Activated T-helper 17 cell treated with anti-CD3 and anti-CD28 coated beads, Interleukin-2, amount 50 U/mL, for 72 hours (primary cell): Measurements from ENCODE around the gene FAM107B. TPM values are rescaled to one million over a fixed set of nuclear protein-coding genes. Genes with fewer than 3 reads are reported as not detected.
"Not testable (repeated sequence)": the region's sequence is repeated elsewhere in the genome, so short reads cannot be mapped to it uniquely, and the experiment has no call there.

Experiments used
- ATAC-seq: fragments of 150-1000 bp; cut with Tn5 transposase; replicated peaks from 2 replicates; pipeline ENCODE4 v1.10.0; 2021; ENCODE audit warnings: mild to moderate bottlenecking, moderate library complexity
- H3K27ac Mint-ChIP-seq: one replicate; pipeline ENCODE4 v1.8.0; 2022; ENCODE audit warnings: mixed read lengths
- H3K27me3 Mint-ChIP-seq: one replicate; pipeline ENCODE4 v1.8.0; 2022; ENCODE audit warnings: mixed read lengths
- H3K36me3 Mint-ChIP-seq: one replicate; pipeline ENCODE4 v1.8.0; 2022; ENCODE audit warnings: low read depth, mild to moderate bottlenecking, mixed read lengths
- H3K4me1 Mint-ChIP-seq: one replicate; pipeline ENCODE4 v1.8.0; 2022; ENCODE audit warnings: mixed read lengths
- H3K4me3 Mint-ChIP-seq: one replicate; pipeline ENCODE4 v1.8.0; 2022; ENCODE audit warnings: mild to moderate bottlenecking, mixed read lengths
- H3K9me3 Mint-ChIP-seq: one replicate; pipeline ENCODE4 v1.8.0; 2022; ENCODE audit warnings: mixed read lengths
- total RNA-seq, 2 donors: library from RNA; stranded (reverse); gene quantifications; one replicate each; pipeline ENCODE4 v1.2.3, GENCODE V29; 2022

Gene FAM107B
- total RNA-seq, 2 donors from 2014 or later: 143 to 188 TPM

- Mint-ChIP-seq H3K27me3 (no peaks in the 10 kb centered on the region), H3K4me1 (peaks cover 59% of the 10 kb centered on the region), H3K9me3 (no peaks in the 10 kb centered on the region), H3K4me3 (peak overlapping the region; percentile 19), H3K27ac (peak overlapping the region; percentile 31), H3K36me3 (peaks cover 96% of the 10 kb centered on the region)
- ATAC-seq: no peak
Measured at GRCh38 chr10:14598809-14599764, 175.6 kb downstream of the FAM107B start.

- Mint-ChIP-seq H3K27ac (peak overlapping the region; percentile 74), H3K9me3 (no peaks in the 10 kb centered on the region), H3K27me3 (no peaks in the 10 kb centered on the region), H3K4me3 (no peak overlapping the region), H3K36me3 (peaks cover 100% of the 10 kb centered on the region), H3K4me1 (peaks cover 47% of the 10 kb centered on the region)
- no peak for ATAC-seq
Measured at GRCh38 chr10:14595526-14596182, 179.0 kb downstream of the FAM107B start.

- Mint-ChIP-seq H3K27me3 (no peaks in the 10 kb centered on the region), H3K27ac (peak overlapping the region; percentile 74), H3K4me1 (peaks cover 48% of the 10 kb centered on the region), H3K4me3 (no peak overlapping the region), H3K36me3 (peaks cover 100% of the 10 kb centered on the region), H3K9me3 (no peaks in the 10 kb centered on the region)
- no peak for ATAC-seq
Measured at GRCh38 chr10:14594878-14595525, 179.7 kb downstream of the FAM107B start.

DNA sequence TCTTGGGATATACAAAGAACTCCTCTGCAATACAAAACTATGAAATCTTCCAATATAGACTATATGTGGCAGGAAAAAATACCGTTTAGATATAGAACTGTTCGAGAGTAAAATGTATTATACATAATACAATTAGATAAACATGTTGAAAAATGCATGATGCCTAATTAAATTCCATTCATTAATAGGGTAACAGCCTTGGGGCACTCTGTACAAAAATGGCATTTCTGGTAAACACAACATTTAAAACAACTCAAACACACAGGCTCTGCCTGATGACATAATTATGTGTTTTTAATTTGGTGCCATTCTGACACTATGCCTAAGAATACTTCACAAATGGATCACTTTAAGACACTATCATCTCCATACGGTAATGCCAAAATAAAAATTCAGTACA is 180.9 kb downstream of the FAM107B start:
- Mint-ChIP-seq H3K36me3 (peaks cover 100% of the 10 kb centered on the region), H3K27ac (no peak overlapping the region), H3K4me1 (peaks cover 44% of the 10 kb centered on the region), H3K4me3 (no peak overlapping the region), H3K27me3 (no peaks in the 10 kb centered on the region), H3K9me3 (no peaks in the 10 kb centered on the region)
- no peak for ATAC-seq

GRCh38 chr10:14592566-14592965 is 182.1 kb downstream of the FAM107B start:
- ATAC-seq: no peak
- Mint-ChIP-seq H3K36me3 (peaks cover 100% of the 10 kb centered on the region), H3K4me1 (peaks cover 46% of the 10 kb centered on the region), H3K27ac (no peak overlapping the region), H3K4me3 (peak overlapping the region; percentile 10), H3K27me3 (no peaks in the 10 kb centered on the region), H3K9me3 (no peaks in the 10 kb centered on the region)

GRCh38 chr10:14592026-14592425 is 182.7 kb downstream of the FAM107B start:
- Mint-ChIP-seq H3K4me1 (peaks cover 46% of the 10 kb centered on the region), H3K9me3 (no peaks in the 10 kb centered on the region), H3K36me3 (peaks cover 100% of the 10 kb centered on the region), H3K27ac (no peak overlapping the region), H3K4me3 (peak overlapping the region; percentile 10), H3K27me3 (no peaks in the 10 kb centered on the region)
- no peak for ATAC-seq

DNA sequence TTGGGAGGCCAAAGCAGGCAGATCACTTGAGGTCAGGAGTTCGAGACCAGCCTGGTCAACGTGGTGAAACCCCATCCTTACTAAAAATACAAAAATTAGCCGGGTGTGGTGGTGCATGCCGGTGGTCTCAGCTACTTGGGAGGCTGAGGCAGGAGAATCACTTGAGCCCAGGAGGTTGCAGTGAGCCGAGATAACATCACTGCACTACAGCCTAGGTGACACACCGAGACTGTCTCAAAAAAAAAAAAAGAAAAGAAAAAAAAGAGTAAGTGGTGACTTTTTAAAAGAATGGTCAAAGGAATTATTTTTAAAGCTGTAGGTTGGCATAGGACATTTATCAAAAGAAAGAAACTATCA is 185.8 kb downstream of the FAM107B start:
- H3K36me3 Mint-ChIP-seq: peaks cover 97% of the 10 kb centered on the region
- H3K9me3 Mint-ChIP-seq, ATAC-seq, H3K27me3 Mint-ChIP-seq: not testable (repeated sequence)
- peak overlapping the region; percentile 84 for H3K4me3 Mint-ChIP-seq
- H3K27ac Mint-ChIP-seq: peak overlapping the region; percentile 95
- H3K4me1 Mint-ChIP-seq: peaks cover 54% of the 10 kb centered on the region

- no peaks in the 10 kb centered on the region for H3K27me3 Mint-ChIP-seq
- peak overlapping the region; percentile 95 for H3K27ac Mint-ChIP-seq
- H3K36me3 Mint-ChIP-seq: peaks cover 97% of the 10 kb centered on the region
- H3K4me1 Mint-ChIP-seq: peaks cover 60% of the 10 kb centered on the region
- peak overlapping the region; percentile 84 for H3K4me3 Mint-ChIP-seq
- ATAC-seq: peak; percentile 76
- H3K9me3 Mint-ChIP-seq: no peaks in the 10 kb centered on the region
Measured at GRCh38 chr10:14588084-14588937, 186.4 kb downstream of the FAM107B start.

GRCh38 chr10:14587540-14588083 is 187.1 kb downstream of the FAM107B start:
- no peaks in the 10 kb centered on the region for H3K27me3 Mint-ChIP-seq
- peaks cover 64% of the 10 kb centered on the region for H3K4me1 Mint-ChIP-seq
- H3K4me3 Mint-ChIP-seq: peak overlapping the region; percentile 84
- H3K9me3 Mint-ChIP-seq: no peaks in the 10 kb centered on the region
- peaks cover 97% of the 10 kb centered on the region for H3K36me3 Mint-ChIP-seq
- peak; percentile 7 for ATAC-seq
- peak overlapping the region; percentile 95 for H3K27ac Mint-ChIP-seq

GRCh38 chr10:14586901-14587300 is 187.8 kb downstream of the FAM107B start:
- peaks cover 66% of the 10 kb centered on the region for H3K4me1 Mint-ChIP-seq
- peaks cover 97% of the 10 kb centered on the region for H3K36me3 Mint-ChIP-seq
- peak overlapping the region; percentile 95 for H3K27ac Mint-ChIP-seq
- H3K27me3 Mint-ChIP-seq: no peaks in the 10 kb centered on the region
- ATAC-seq: no peak
- H3K4me3 Mint-ChIP-seq: peak overlapping the region; percentile 84
- no peaks in the 10 kb centered on the region for H3K9me3 Mint-ChIP-seq

DNA sequence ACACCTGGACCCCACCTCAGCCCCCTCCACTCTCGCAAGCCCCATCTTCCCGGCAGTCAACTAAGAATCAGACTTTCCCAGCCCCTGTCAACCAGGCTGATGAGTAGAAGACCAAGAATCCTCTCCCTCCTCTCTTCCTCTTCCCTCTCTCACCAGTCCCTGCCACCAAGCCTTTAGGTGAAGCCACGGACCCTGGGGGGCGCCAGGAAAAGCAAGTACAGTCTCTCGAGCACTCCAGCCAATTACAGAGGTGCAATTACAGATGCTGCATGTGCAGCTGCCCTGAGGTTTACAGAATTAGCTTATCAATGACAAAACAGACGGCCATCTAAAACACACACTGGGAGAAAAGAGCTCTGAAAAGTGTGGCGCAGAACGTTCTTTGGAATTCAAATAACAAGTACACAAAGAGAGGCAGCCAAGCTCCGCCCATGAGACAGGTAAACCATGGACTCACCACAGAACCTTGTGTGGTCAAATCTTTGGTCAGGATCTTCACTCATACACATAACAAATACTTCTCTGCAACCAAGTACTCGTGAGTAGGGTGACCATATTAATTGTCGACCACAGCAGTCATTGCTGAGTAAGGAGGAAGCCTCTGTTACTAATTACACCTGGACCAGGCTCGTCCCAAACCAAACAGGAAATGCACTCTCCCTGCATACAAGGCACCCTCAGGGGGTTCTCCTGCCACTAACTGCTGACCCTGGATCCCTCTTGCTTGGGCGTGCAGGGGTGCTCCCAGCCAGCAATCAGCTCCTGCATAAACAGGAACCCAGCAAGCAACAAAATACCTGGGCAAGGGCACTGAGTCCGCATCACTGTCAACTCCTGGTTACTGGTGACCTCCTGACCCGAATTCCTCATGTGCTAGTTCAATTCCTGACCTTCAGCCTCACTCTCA is 189.2 kb downstream of the FAM107B start:
- H3K9me3 Mint-ChIP-seq: no peaks in the 10 kb centered on the region
- peak overlapping the region; percentile 95 for H3K27ac Mint-ChIP-seq
- H3K27me3 Mint-ChIP-seq: no peaks in the 10 kb centered on the region
- peak overlapping the region; percentile 84 for H3K4me3 Mint-ChIP-seq
- peak; percentile 2 for ATAC-seq
- peaks cover 74% of the 10 kb centered on the region for H3K4me1 Mint-ChIP-seq
- H3K36me3 Mint-ChIP-seq: peaks cover 95% of the 10 kb centered on the region

DNA sequence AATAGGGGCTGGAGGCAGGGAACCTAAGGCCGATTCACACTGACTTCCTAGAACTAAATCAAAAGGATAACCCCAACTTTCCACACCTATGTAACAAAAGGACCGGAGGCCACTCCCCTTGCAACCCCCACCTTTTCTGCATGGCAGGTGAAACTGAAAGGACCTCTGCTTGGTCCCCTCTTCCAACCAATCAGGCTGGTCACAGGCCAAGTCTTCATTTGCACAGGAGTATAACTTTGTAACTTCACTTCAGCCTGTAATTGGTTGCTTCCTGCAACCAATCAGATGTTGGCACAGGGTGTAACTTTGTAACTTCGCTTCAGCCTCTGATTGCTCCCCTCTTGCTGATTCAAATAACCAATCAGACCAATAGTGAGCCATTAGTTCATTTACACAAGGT is 190.0 kb downstream of the FAM107B start:
- Mint-ChIP-seq H3K36me3 (peaks cover 92% of the 10 kb centered on the region), H3K4me1 (peaks cover 67% of the 10 kb centered on the region), H3K27me3 (no peaks in the 10 kb centered on the region), H3K9me3 (no peaks in the 10 kb centered on the region), H3K4me3 (peak overlapping the region; percentile 84), H3K27ac (peak overlapping the region; percentile 95)
- peak; percentile 2 for ATAC-seq

- Mint-ChIP-seq H3K4me1 (peaks cover 67% of the 10 kb centered on the region), H3K27me3 (no peaks in the 10 kb centered on the region), H3K27ac (peak overlapping the region; percentile 95), H3K4me3 (peak overlapping the region; percentile 84), H3K9me3 (no peaks in the 10 kb centered on the region), H3K36me3 (peaks cover 88% of the 10 kb centered on the region)
- no peak for ATAC-seq
Measured at GRCh38 chr10:14583967-14584366, 190.7 kb downstream of the FAM107B start.
